ENCODE data around the gene CEP250.

The CEP250 gene

DNA sequence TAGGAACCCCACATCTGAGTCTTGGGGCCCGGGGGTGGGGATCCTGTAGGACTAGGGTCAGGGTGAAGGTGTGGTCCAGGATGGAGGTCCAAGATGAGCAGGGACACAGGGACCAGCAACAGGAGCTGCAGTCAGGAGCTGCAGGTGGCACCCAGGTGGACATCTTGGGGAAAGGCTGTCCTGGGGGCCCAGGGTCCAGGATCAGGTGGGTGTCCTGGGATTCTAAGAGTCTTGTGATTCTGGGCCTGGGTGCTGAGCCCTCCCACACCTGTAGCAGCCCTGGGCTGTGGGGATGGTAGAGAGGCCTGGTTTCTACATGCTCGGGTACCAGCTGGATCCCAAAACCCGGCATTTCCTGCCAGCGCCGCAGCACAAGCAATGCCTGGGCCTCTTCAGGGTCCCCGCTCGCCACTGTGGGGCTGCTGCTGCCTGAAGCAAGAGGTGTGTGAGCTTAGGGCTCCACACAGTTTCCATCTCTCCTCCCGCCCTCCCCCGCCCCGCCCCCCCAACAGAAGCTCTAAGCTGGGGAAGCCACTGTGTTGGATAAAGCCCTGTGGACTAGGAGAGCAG is 107.2 kb downstream of the CEP250 start:
- DNase-seq (ENCODE audit: low spot score), result no peak
- no peak for TF ChIP-seq CTCF (IDR thresholded peaks at IDR 0.05; ENCODE audit: extremely low read depth, insufficient read depth, missing control alignments)
- in situ Hi-C loops (cut with MboI; ENCODE audit: low pct_unique_long_range_greater_than_20kb, low sequenced_read_pairs, unreplicated experiment), result no loop called here

DNA sequence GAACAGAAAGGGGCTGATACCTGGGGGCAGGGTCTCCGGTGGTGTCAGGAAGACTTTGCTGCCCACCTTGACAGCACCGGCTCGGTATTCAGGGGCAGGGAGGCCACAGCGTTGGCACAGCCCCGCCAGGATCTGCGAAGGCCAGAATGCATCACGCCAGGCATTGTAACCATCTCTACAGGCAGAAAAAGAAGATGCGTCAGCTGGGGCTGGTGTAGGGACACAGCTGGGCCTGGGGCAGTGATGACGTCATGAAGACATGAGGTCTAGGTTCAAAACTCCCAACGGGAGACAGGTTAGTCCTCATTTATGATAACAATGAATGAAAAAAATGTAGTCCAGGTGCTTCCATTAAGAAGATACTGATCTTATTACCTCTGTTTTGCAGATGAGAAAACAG is 108.4 kb downstream of the CEP250 start:
- no peak for DNase-seq (ENCODE audit: low spot score)
- TF ChIP-seq CTCF (IDR thresholded peaks at IDR 0.05; ENCODE audit: extremely low read depth, insufficient read depth, missing control alignments), result no peak
- in situ Hi-C loops (cut with MboI; ENCODE audit: low pct_unique_long_range_greater_than_20kb, low sequenced_read_pairs, unreplicated experiment), result no loop called here

DNA sequence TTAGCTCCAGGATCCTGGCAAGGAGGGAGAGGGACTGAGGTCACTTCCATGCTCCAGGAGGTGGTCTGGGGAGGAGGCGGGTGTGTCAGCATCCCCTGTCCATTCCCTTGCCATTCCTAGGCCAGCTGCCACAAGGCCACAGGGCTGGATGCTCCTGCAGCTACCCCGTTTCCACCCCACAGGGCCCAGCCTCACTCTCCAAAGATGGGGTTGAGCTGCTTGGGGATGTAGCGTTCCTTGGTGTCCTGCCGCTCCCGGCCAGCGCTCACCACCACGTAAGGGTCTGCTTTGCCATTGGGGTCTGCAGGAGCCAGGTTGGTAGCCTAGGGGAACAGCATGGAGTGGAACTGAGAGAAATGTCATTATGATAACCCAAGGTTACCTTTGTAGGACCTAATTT is 109.5 kb downstream of the CEP250 start:
- no peak for TF ChIP-seq CTCF (IDR thresholded peaks at IDR 0.05; ENCODE audit: extremely low read depth, insufficient read depth, missing control alignments)
- in situ Hi-C loops (cut with MboI; ENCODE audit: low pct_unique_long_range_greater_than_20kb, low sequenced_read_pairs, unreplicated experiment), result no loop called here
- DNase-seq (ENCODE audit: low spot score), result no peak

DNA sequence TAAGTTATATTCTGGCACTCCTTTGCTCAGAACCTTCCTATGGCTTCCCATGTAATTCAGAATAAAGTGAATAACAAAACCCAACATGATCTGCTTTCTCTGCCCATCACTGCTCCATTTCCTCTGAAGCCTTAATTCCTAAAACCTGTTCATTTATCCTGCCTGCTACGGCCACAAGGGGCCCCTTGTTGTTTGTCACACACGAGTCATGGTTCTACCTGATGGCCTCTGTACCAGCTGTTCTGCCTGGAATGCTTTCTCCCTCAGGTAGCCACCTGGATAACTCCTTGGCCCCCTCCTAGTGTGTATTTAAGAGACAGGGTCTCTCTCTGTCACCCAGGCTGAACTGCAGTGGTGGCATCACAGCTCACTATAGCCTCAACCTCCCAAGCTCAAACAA is 113.2 kb downstream of the CEP250 start:
- no peak for TF ChIP-seq CTCF (IDR thresholded peaks at IDR 0.05; ENCODE audit: extremely low read depth, insufficient read depth, missing control alignments)
- no peak for DNase-seq (ENCODE audit: low spot score)
- in situ Hi-C loops (cut with MboI; ENCODE audit: low pct_unique_long_range_greater_than_20kb, low sequenced_read_pairs, unreplicated experiment), result no loop called here
